Stomach smooth muscle (tissue), 2 donors: ENCODE results near the gene RHEX.

Source experiments
- H3K27ac ChIP-seq: one replicate; pipeline ENCODE4 v1.7.0; 2013; ENCODE audit warnings: mild to moderate bottlenecking, low read length, inconsistent platforms
- H3K27me3 ChIP-seq, 2 donors: one replicate each; pipeline ENCODE4 v1.7.0; 2013; ENCODE audit warnings: low read length in 2 of 2; ENCODE audit not compliant: insufficient read depth in 2 of 2, control insufficient read depth in 1 of 2
- H3K36me3 ChIP-seq, 2 donors: one replicate each; pipeline ENCODE4 v1.7.0; 2013; ENCODE audit warnings: low read length in 2 of 2; ENCODE audit not compliant: control insufficient read depth in 2 of 2, insufficient read depth in 2 of 2
- H3K4me1 ChIP-seq: one replicate; pipeline ENCODE4 v1.7.0; 2013; ENCODE audit warnings: low read length; ENCODE audit not compliant: control insufficient read depth, insufficient read depth
- H3K4me3 ChIP-seq, 2 donors: one replicate each; pipeline ENCODE4 v1.7.0; 2013; ENCODE audit warnings: low read length in 2 of 2
- H3K9ac ChIP-seq, 2 donors: one replicate each; pipeline ENCODE4 v1.7.0; 2013; ENCODE audit warnings: low read length in 2 of 2, mild to moderate bottlenecking in 1 of 2
- H3K9me3 ChIP-seq, 2 donors: one replicate each; pipeline ENCODE4 v1.7.0; 2013; ENCODE audit warnings: low read length in 2 of 2; ENCODE audit not compliant: control insufficient read depth in 2 of 2
- donor health status: healthy.
- donor health status: Pancreatic carcinoma.

The RHEX gene

GRCh38 chr1:206098242-206098919 is 45.4 kb downstream of the RHEX start:
- no peak overlapping the region for H3K9ac ChIP-seq
- no peaks in the 10 kb centered on the region for H3K36me3 ChIP-seq
- peaks cover 0 to 8% of the 10 kb centered on the region in 2 donors for H3K27me3 ChIP-seq
- H3K27ac ChIP-seq = no peak overlapping the region
- no peaks in the 10 kb centered on the region for H3K4me1 ChIP-seq
- no peaks in the 10 kb centered on the region for H3K9me3 ChIP-seq
- H3K4me3 ChIP-seq = no peak overlapping the region

- H3K9ac ChIP-seq = no peak overlapping the region
Observed at GRCh38 chr1:206100226-206100815, 47.3 kb downstream of the RHEX start.

GRCh38 chr1:206101351-206102045 is 48.5 kb downstream of the RHEX start:
- Histone ChIP-seq H3K9me3 (no peaks in the 10 kb centered on the region), H3K9ac (no peak overlapping the region), H3K4me1 (peaks cover 2% of the 10 kb centered on the region), H3K36me3 (no peaks in the 10 kb centered on the region), H3K27ac (no peak overlapping the region), H3K4me3 (no peak overlapping the region), H3K27me3 (peaks cover 0 to 5% of the 10 kb centered on the region in 2 donors)

More at GRCh38 chr1:206100226-206100815, 47.3 kb downstream of the RHEX start:
- Histone ChIP-seq H3K4me3 (no peak overlapping the region), H3K9me3 (no peaks in the 10 kb centered on the region), H3K4me1 (no peaks in the 10 kb centered on the region), H3K36me3 (no peaks in the 10 kb centered on the region), H3K27me3 (peaks cover 0 to 5% of the 10 kb centered on the region in 2 donors), H3K27ac (no peak overlapping the region)

- Histone ChIP-seq H3K9me3 (no peaks in the 10 kb centered on the region), H3K4me1 (peaks cover 2% of the 10 kb centered on the region), H3K9ac (no peak overlapping the region)
Observed at GRCh38 chr1:206102292-206102936, 49.4 kb downstream of the RHEX start.

GRCh38 chr1:206103979-206104378 is 51.0 kb downstream of the RHEX start:
- no peak overlapping the region for H3K27ac ChIP-seq

More at GRCh38 chr1:206102292-206102936, 49.4 kb downstream of the RHEX start:
- no peaks in the 10 kb centered on the region for H3K36me3 ChIP-seq
- H3K27ac ChIP-seq = no peak overlapping the region
- H3K27me3 ChIP-seq = peaks cover 0 to 5% of the 10 kb centered on the region in 2 donors
- H3K4me3 ChIP-seq = no peak overlapping the region

GRCh38 chr1:206105464-206105995 is 52.6 kb downstream of the RHEX start:
- no peaks in the 10 kb centered on the region for H3K9me3 ChIP-seq
- no peak overlapping the region for H3K9ac ChIP-seq
- no peak overlapping the region for H3K4me3 ChIP-seq
- H3K27ac ChIP-seq = no peak overlapping the region
- H3K27me3 ChIP-seq = peaks cover 0 to 5% of the 10 kb centered on the region in 2 donors
- no peaks in the 10 kb centered on the region for H3K36me3 ChIP-seq
- peaks cover 2% of the 10 kb centered on the region for H3K4me1 ChIP-seq

More at GRCh38 chr1:206103979-206104378, 51.0 kb downstream of the RHEX start:
- H3K9ac ChIP-seq = no peak overlapping the region
- no peak overlapping the region for H3K4me3 ChIP-seq
- peaks cover 2% of the 10 kb centered on the region for H3K4me1 ChIP-seq
- no peaks in the 10 kb centered on the region for H3K9me3 ChIP-seq
- peaks cover 0 to 5% of the 10 kb centered on the region in 2 donors for H3K27me3 ChIP-seq
- H3K36me3 ChIP-seq = no peaks in the 10 kb centered on the region

GRCh38 chr1:206106328-206107167 is 53.6 kb downstream of the RHEX start:
- Histone ChIP-seq H3K4me1 (peaks cover 2% of the 10 kb centered on the region), H3K9ac (no peak overlapping the region), H3K36me3 (no peaks in the 10 kb centered on the region), H3K9me3 (no peaks in the 10 kb centered on the region), H3K27ac (no peak overlapping the region), H3K4me3 (no peak overlapping the region), H3K27me3 (peaks cover 0 to 2% of the 10 kb centered on the region in 2 donors)

GRCh38 chr1:206107168-206107544 is 54.2 kb downstream of the RHEX start:
- peaks cover 0 to 2% of the 10 kb centered on the region in 2 donors for H3K27me3 ChIP-seq
- H3K4me1 ChIP-seq = peaks cover 2% of the 10 kb centered on the region

GRCh38 chr1:206108635-206109034 is 55.7 kb downstream of the RHEX start:
- Histone ChIP-seq H3K9me3 (no peaks in the 10 kb centered on the region), H3K27me3 (peaks cover 0 to 2% of the 10 kb centered on the region in 2 donors), H3K4me1 (peaks cover 4% of the 10 kb centered on the region), H3K27ac (no peak overlapping the region), H3K36me3 (no peaks in the 10 kb centered on the region), H3K9ac (no peak overlapping the region), H3K4me3 (no peak overlapping the region)

More at GRCh38 chr1:206107168-206107544, 54.2 kb downstream of the RHEX start:
- Histone ChIP-seq H3K9ac (no peak overlapping the region), H3K27ac (no peak overlapping the region), H3K4me3 (no peak overlapping the region), H3K36me3 (no peaks in the 10 kb centered on the region), H3K9me3 (no peaks in the 10 kb centered on the region)

- H3K36me3 ChIP-seq = no peaks in the 10 kb centered on the region
- H3K4me1 ChIP-seq = peaks cover 4% of the 10 kb centered on the region
- H3K4me3 ChIP-seq = no peak overlapping the region
- H3K9ac ChIP-seq = no peak overlapping the region
- H3K9me3 ChIP-seq = no peaks in the 10 kb centered on the region
- peaks cover 0 to 2% of the 10 kb centered on the region in 2 donors for H3K27me3 ChIP-seq
- no peak overlapping the region for H3K27ac ChIP-seq
Observed at GRCh38 chr1:206109718-206110117, 56.7 kb downstream of the RHEX start.
